Esophagus muscularis mucosa (tissue), 4 donors: ENCODE data around the gene C2orf69.

Experiments
- EP300 ChIP-seq: sonication (generic); formaldehyde crosslinking; IDR thresholded peaks from one replicate; pipeline ENCODE4 v1.6.1; 2017; ENCODE audit warnings: antibody characterized with exemption
- POLR2A ChIP-seq: fragments of 450-650 bp; IDR thresholded peaks from one replicate; pipeline ENCODE4 v1.6.1; 2017; ENCODE audit warnings: antibody characterized with exemption, moderate library complexity, mild to moderate bottlenecking, low read depth
- POLR2AphosphoS5 ChIP-seq, 2 donors: sonication (generic); formaldehyde crosslinking; IDR thresholded peaks; one replicate each; pipeline ENCODE4 v1.6.1; 2017; ENCODE audit warnings: antibody characterized with exemption in 2 of 2
- TF ChIP-seq, protein P1 (sequence below), 3 experiments: fragments of 200-600 bp in 2 of 3; fragments of 450-650 bp in 1 of 3; sonication (generic) in 2 of 3; IDR thresholded peaks; one replicate each; pipeline ENCODE4 v1.5.1; 2017 to 2019; ENCODE audit warnings: antibody characterized with exemption in 3 of 3, mild to moderate bottlenecking in 2 of 3, moderate library complexity in 1 of 3

- no peak for TF ChIP-seq EP300
- TF ChIP-seq, protein P1, sequence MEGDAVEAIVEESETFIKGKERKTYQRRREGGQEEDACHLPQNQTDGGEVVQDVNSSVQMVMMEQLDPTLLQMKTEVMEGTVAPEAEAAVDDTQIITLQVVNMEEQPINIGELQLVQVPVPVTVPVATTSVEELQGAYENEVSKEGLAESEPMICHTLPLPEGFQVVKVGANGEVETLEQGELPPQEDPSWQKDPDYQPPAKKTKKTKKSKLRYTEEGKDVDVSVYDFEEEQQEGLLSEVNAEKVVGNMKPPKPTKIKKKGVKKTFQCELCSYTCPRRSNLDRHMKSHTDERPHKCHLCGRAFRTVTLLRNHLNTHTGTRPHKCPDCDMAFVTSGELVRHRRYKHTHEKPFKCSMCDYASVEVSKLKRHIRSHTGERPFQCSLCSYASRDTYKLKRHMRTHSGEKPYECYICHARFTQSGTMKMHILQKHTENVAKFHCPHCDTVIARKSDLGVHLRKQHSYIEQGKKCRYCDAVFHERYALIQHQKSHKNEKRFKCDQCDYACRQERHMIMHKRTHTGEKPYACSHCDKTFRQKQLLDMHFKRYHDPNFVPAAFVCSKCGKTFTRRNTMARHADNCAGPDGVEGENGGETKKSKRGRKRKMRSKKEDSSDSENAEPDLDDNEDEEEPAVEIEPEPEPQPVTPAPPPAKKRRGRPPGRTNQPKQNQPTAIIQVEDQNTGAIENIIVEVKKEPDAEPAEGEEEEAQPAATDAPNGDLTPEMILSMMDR (IDR thresholded peaks at IDR 0.05) = no peak
- TF ChIP-seq POLR2A = no peak
- TF ChIP-seq POLR2AphosphoS5 (IDR thresholded peaks at IDR 0.05) = no peak
Observed at GRCh38 chr2:199869653-199870052, 41.4 kb upstream of the C2orf69 start.
